D721Med (cell line): ENCODE measurements around the gene TMSB4X.

ENCODE experiments used
- DNase-seq: peaks from one replicate; pipeline ENCODE4 v3.0.0; 2011; ENCODE audit warnings: low spot score; ENCODE audit not compliant: insufficient read length
- FAIRE-seq: peaks from 2 replicates; lab custom pipeline; 2011; peaks lifted over from hg19 to GRCh38; lab: Jason Lieb, UNC
- TF ChIP-seq, protein P1 (sequence below): IDR thresholded peaks from 2 replicates; pipeline ENCODE4 v1.5.1; 2012; ENCODE audit warnings: mild to moderate bottlenecking, control low read depth; ENCODE audit not compliant: insufficient read depth; ENCODE audit errors: missing control alignments

The TMSB4X gene

DNA sequence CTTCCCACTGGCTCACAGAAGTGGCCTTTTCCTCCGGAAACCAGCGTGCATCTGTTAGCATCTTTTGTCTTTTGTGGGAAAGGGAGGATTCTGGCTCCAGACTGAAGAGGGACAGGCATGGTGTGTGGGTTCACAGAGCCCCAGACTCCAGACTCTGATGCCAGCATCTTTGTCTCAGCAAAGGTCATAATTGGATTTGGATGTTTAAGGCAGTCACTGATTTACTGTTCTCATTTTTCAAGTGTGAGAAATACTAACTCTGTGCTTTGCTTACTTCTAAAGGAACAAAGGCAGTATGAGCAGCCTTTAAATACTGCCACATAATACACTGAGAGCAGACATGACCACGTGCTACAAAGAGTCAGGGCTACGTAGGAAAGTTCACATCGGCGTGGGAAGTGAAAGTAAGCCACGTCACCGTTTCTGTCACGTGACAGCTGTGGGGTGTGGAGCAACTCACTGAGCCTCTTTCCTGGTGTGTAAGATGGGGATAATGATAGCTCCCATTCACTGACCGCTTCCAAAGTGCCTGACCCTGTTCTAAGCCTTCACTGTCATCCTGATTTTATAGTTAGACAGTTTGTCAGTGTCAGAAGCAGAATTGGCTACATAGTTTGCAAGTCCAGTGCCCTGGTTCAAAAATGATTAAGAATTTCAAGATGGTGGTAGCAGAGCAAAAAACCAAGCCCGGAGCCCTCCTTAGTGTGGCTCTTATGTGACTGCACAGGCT is 24.8 kb upstream of the TMSB4X start:
- DNase-seq = no peak
- no peak for FAIRE-seq
- TF ChIP-seq, protein P1, sequence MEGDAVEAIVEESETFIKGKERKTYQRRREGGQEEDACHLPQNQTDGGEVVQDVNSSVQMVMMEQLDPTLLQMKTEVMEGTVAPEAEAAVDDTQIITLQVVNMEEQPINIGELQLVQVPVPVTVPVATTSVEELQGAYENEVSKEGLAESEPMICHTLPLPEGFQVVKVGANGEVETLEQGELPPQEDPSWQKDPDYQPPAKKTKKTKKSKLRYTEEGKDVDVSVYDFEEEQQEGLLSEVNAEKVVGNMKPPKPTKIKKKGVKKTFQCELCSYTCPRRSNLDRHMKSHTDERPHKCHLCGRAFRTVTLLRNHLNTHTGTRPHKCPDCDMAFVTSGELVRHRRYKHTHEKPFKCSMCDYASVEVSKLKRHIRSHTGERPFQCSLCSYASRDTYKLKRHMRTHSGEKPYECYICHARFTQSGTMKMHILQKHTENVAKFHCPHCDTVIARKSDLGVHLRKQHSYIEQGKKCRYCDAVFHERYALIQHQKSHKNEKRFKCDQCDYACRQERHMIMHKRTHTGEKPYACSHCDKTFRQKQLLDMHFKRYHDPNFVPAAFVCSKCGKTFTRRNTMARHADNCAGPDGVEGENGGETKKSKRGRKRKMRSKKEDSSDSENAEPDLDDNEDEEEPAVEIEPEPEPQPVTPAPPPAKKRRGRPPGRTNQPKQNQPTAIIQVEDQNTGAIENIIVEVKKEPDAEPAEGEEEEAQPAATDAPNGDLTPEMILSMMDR = no peak

DNA sequence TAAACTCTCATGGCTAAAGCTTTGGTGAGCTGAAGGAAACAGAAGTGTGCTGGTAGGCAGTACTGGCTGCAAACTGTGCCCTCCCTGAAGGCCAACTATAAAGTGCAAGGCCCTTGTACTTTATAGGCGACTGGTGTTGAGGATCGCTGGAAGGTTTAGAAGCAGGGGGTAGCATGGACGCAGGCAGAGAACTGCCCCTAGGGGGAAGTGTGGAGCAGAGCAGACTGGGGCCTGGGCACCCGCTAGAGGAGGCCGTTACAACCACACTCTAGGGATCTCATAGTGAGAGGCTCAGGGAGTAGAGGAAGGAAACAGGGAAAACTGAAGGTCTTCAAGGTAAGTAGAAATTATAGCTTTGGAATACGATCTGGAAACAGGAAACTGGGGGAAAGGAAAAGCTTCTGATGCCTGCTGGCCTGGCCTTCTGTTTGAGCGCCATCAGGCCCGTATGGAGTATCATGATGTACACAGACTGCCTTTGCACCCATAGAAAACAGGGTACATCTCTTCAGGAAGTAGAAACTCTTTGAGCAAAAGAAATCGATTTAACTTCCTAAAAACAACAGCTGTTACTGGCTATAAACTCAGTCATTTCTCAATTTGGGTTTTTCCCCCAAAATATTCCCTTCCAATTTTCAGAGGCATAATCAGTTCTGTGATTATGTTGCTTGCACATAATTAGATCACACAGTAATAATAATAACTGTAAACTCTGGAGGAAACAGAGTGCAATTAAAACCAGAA is 23.9 kb upstream of the TMSB4X start:
- TF ChIP-seq, protein P1 = no peak
- DNase-seq (no peak), FAIRE-seq (no peak)

GRCh38 chrX:12951595-12951975 is 23.3 kb upstream of the TMSB4X start:
- FAIRE-seq (no peak), DNase-seq (no peak)
- TF ChIP-seq, protein P1 = no peak

GRCh38 chrX:12953420-12953819 is 21.5 kb upstream of the TMSB4X start:
- TF ChIP-seq, protein P1 = no peak
- DNase-seq = no peak
- FAIRE-seq = no peak

- no peak for FAIRE-seq
- no peak for DNase-seq
- TF ChIP-seq, protein P1 = no peak
These were observed 20.5 kb upstream of the TMSB4X start for GRCh38 chrX:12954376-12954775.

GRCh38 chrX:12954981-12955380 is 19.9 kb upstream of the TMSB4X start:
- no peak for FAIRE-seq
- DNase-seq = no peak
- TF ChIP-seq, protein P1 = no peak
